GM12878 (cell line): ENCODE data around the gene UNC93A. TPM values are rescaled to one million over a fixed set of nuclear protein-coding genes. Genes with fewer than 3 reads are reported as not detected.
"Not testable (repeated sequence)": the region's sequence is repeated elsewhere in the genome, so short reads cannot be mapped to it uniquely, and the experiment has no call there.

Experiments
- ATAC-seq: fragments of 200-7000 bp; cut with Tn5 transposase; 3 replicates; pipeline ENCODE4 v1.9.1; 2020; ENCODE audit warnings: mild to moderate bottlenecking, moderate library complexity
- BruUV-seq: library from RNA; stranded (reverse); fragments of 400-500 nt; replicated peaks from 2 replicates; lab custom pipeline; 2021; lab: Mats Ljungman, UMichigan
- CTCF ChIA-PET: fragments of 300-600 bp; sonication (Branson Sonifier 250); formaldehyde crosslinking; extraction: SDS; loops from one replicate; lab custom pipeline; 2021; ENCODE audit warnings: inconsistent platforms; lab: Yijun Ruan, JAX
- POLR2A ChIA-PET: fragments of 350-600 bp; formaldehyde crosslinking; extraction: SDS; loops from one replicate; lab custom pipeline; 2021; ENCODE audit warnings: inconsistent platforms; lab: Charles Lee
- RAD21 ChIA-PET: fragments of 300-600 bp; sonication (Branson Sonifier 250); formaldehyde crosslinking; loops from one replicate; lab custom pipeline; 2023; ENCODE audit warnings: antibody characterized with exemption; ENCODE audit not compliant: unreplicated experiment; lab: Charles Lee
- SMC1A ChIA-PET: fragments of 300-600 bp; sonication (Branson Sonifier 250); formaldehyde crosslinking; loops from one replicate; lab custom pipeline; 2023; ENCODE audit not compliant: unreplicated experiment, uncharacterized antibody; lab: Charles Lee
- DNase-seq: peaks from one replicate; pipeline ENCODE4 v3.0.0-alpha.2; 2011; ENCODE audit warnings: low read depth, low spot score
- FAIRE-seq: peaks from 3 replicates; lab custom pipeline; 2011; peaks lifted over from hg19 to GRCh38; lab: Jason Lieb, UNC
- H2AFZ ChIP-seq: 2 replicates; pipeline ENCODE4 v1.6.0; 2011; ENCODE audit warnings: low read depth, low read length, control low read depth; ENCODE audit not compliant: control insufficient read depth
- H3K27ac ChIP-seq: 2 replicates; pipeline ENCODE4 v1.5.1; 2011; ENCODE audit warnings: control low read depth; ENCODE audit not compliant: control insufficient read depth, insufficient read depth
- H3K27me3 ChIP-seq, 2 experiments: replicated peaks in 1 of 2; 2 replicates each; pipeline versions ENCODE4 v1.6.0 to v1.6.1; 2011; ENCODE audit warnings: low read length in 1 of 2; ENCODE audit not compliant: control insufficient read depth in 2 of 2, insufficient read depth in 2 of 2
- H3K36me3 ChIP-seq, 2 experiments: 2 replicates each; pipeline ENCODE4 v1.5.1; 2011; ENCODE audit warnings: low read length in 1 of 2; ENCODE audit not compliant: control insufficient read depth in 2 of 2, insufficient read depth in 2 of 2
- H3K4me1 ChIP-seq: 2 replicates; pipeline ENCODE4 v1.6.1; 2011; ENCODE audit warnings: mild to moderate bottlenecking, low read length, moderate library complexity, mixed read lengths; ENCODE audit not compliant: control insufficient read depth, insufficient read depth
- H3K4me2 ChIP-seq: 2 replicates; pipeline ENCODE4 v1.6.0; 2011; ENCODE audit warnings: control low read depth; ENCODE audit not compliant: control insufficient read depth, insufficient read depth
- H3K4me3 ChIP-seq: fragments of 200-600 bp; sonication (generic); 2 replicates; pipeline ENCODE4 v1.5.1; 2016
- H3K79me2 ChIP-seq: 2 replicates; pipeline ENCODE4 v1.6.0; 2011; ENCODE audit warnings: low read length; ENCODE audit not compliant: control insufficient read depth, insufficient read depth
- H3K9ac ChIP-seq: 2 replicates; pipeline ENCODE4 v1.8.0; 2011; ENCODE audit warnings: low read length, control low read depth, mixed read lengths; ENCODE audit not compliant: control insufficient read depth, insufficient read depth
- H3K9me3 ChIP-seq: replicated peaks from 3 replicates; pipeline ENCODE4 v1.5.1; 2011; ENCODE audit warnings: mild to moderate bottlenecking, low read length; ENCODE audit not compliant: control insufficient read depth, insufficient read depth
- H4K20me1 ChIP-seq: 2 replicates; pipeline ENCODE4 v1.6.0; 2011; ENCODE audit not compliant: control insufficient read depth, insufficient read depth
- CREB1 ChIP-seq: IDR thresholded peaks from 2 replicates; pipeline ENCODE4 v1.6.1; 2012; ENCODE audit warnings: low read depth, mild to moderate bottlenecking, inconsistent platforms
- IKZF1 ChIP-seq: fragments of 450-650 bp; conservative IDR thresholded peaks from 2 replicates; pipeline ENCODE4 v1.6.1; 2017; ENCODE audit warnings: antibody characterized with exemption, mild to moderate bottlenecking
- IKZF2 ChIP-seq, 2 experiments: fragments of 450-650 bp; IDR thresholded peaks; 2 replicates each; pipeline ENCODE4 v1.6.1; 2017; ENCODE audit warnings: mild to moderate bottlenecking in 2 of 2, moderate library complexity in 2 of 2
- NFIC ChIP-seq: IDR thresholded peaks from 2 replicates; pipeline ENCODE4 v1.6.1; 2012; ENCODE audit warnings: low read depth, mild to moderate bottlenecking, inconsistent platforms, low read length, moderate library complexity
- NFYA ChIP-seq: IDR thresholded peaks from 2 replicates; pipeline ENCODE4 v1.6.1; 2011; ENCODE audit warnings: low read depth, mild to moderate bottlenecking, low read length, improper control_type of control experiment, borderline replicate concordance
- NR2C1 ChIP-seq: fragments of 450-650 bp; IDR thresholded peaks from 2 replicates; pipeline ENCODE4 v1.6.1; 2017; ENCODE audit warnings: antibody characterized with exemption, mild to moderate bottlenecking, moderate library complexity
- SUPT20H ChIP-seq: IDR thresholded peaks from 2 replicates; pipeline ENCODE4 v1.6.1; 2011; ENCODE audit warnings: low read depth, mild to moderate bottlenecking, low read length, moderate library complexity, borderline replicate concordance; ENCODE audit not compliant: control insufficient read depth
- TBL1XR1 ChIP-seq: IDR thresholded peaks from 2 replicates; pipeline ENCODE4 v1.6.1; 2012; ENCODE audit warnings: low read depth, low read length, improper control_type of control experiment
- TCF3 ChIP-seq: IDR thresholded peaks from 2 replicates; pipeline ENCODE4 v1.6.1; 2012; ENCODE audit warnings: low read depth, mild to moderate bottlenecking, low read length, borderline replicate concordance; ENCODE audit not compliant: insufficient read depth
- WGBS: methylation state at CpG from one replicate; pipeline ENCODE4 v1.1.6; 2016; ENCODE audit warnings: low lambda C conversion rate; ENCODE audit not compliant: insufficient replicate concordance, insufficient coverage; ENCODE audit errors: missing lambda C conversion rate; 5-methylcytosine and 5-hydroxymethylcytosine counted together
- in situ Hi-C: fragments of 300-500 bp; cut with MboI; formaldehyde crosslinking; loops from 9 replicates; pipeline ENCODE4 v1.14.3; 2018; ENCODE audit warnings: mixed read lengths
- intact Hi-C: fragments of 100-400 bp; cut with micrococcal nuclease; formaldehyde crosslinking; loops from one replicate; pipeline ENCODE4 v1.14.2; 2022; ENCODE audit not compliant: unreplicated experiment
- polyA plus RNA-seq, 11 experiments: library from polyadenylated mRNA; depleted of rRNA in 4 of 11; unstranded in 6 of 11; stranded (reverse) in 5 of 11; fragments of >200 nt; fragmentation: Nextera tagmentation in 4 of 11; fragmentation: Illumina TruSeq in 1 of 11; extraction: Ambion mirVana in 4 of 11; extraction: Trizol in 1 of 11; gene quantifications; 1 replicate in 1 of 11; 2 replicates in 10 of 11; pipeline versions ENCODE4 v1.2.1 to v1.2.3, GENCODE V29; 2011 to 2016; ENCODE audit warnings: inconsistent platforms in 2 of 11, missing spikeins in 2 of 11, low read depth in 1 of 11
- total RNA-seq, 4 experiments: library from RNA; depleted of rRNA in 3 of 4; stranded (reverse); fragments of >200 nt in 3 of 4; fragmentation: Illumina TruSeq in 1 of 4; extraction: Trizol in 1 of 4; gene quantifications; 2 replicates each; pipeline versions ENCODE4 v1.2.1 to v1.2.3, GENCODE V29; 2013 to 2021
- TF ChIP-seq, protein P1 (sequence below): fragments of 450-650 bp; formaldehyde crosslinking; IDR thresholded peaks from 2 replicates; pipeline ENCODE4 v1.5.0; 2022; ENCODE audit warnings: mild to moderate bottlenecking, missing genetic modification characterization
- TF ChIP-seq, protein P2 (sequence below): fragments of 450-650 bp; IDR thresholded peaks from 2 replicates; pipeline ENCODE4 v1.6.1; 2014; ENCODE audit warnings: mild to moderate bottlenecking

Gene UNC93A
- total and polyA plus RNA-seq, 10 of the 15 experiments (the other 5 are each of a cell fraction or from before 2014, with no cell fraction given) = 0.37 TPM; not detected in 9

DNA sequence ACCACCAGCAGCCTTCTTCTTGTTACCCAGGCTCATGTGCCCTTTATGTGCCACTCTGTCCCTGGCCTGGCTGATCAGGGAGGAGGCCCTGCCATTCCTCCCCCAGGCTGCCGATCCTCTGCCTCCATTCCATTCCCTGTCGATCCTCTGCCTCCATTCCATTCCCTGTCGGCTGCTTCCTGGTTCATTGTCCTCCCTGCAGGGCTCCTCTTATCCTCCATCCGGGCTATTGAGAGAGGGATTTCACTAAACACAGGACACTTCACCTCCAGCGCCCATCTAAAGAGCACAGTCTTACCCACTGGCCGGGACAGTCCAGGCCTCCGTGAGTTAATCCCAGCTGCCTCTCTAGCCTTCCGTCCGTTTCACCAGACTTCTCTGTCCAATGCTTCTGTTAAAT is 26.1 kb downstream of the UNC93A start:
- Histone ChIP-seq H3K79me2 (no peaks in the 10 kb centered on the region), H2AFZ (no peak overlapping the region), H3K9ac (no peak overlapping the region), H3K4me1 (no peaks in the 10 kb centered on the region), H4K20me1 (no peaks in the 10 kb centered on the region), H3K27me3 (no peaks in the 10 kb centered on the region; a peak in 2 of 4 replicates), H3K27ac (no peak overlapping the region), H3K4me2 (no peak overlapping the region), H3K4me3 (no peak overlapping the region), H3K36me3 (no peaks in the 10 kb centered on the region), H3K9me3 (no peaks in the 10 kb centered on the region)
- ChIA-PET CTCF (no interaction called here), POLR2A (no interaction called here), SMC1A (no interaction called here), RAD21 (no interaction called here)
- in situ Hi-C loops (no loop called here), intact Hi-C loops (no loop called here)
- ATAC-seq (no peak), FAIRE-seq (no peak), DNase-seq (no peak)
- no TSS peak for BruUV-seq
- TF ChIP-seq NFYA = no peak
- TF ChIP-seq, protein P1, sequence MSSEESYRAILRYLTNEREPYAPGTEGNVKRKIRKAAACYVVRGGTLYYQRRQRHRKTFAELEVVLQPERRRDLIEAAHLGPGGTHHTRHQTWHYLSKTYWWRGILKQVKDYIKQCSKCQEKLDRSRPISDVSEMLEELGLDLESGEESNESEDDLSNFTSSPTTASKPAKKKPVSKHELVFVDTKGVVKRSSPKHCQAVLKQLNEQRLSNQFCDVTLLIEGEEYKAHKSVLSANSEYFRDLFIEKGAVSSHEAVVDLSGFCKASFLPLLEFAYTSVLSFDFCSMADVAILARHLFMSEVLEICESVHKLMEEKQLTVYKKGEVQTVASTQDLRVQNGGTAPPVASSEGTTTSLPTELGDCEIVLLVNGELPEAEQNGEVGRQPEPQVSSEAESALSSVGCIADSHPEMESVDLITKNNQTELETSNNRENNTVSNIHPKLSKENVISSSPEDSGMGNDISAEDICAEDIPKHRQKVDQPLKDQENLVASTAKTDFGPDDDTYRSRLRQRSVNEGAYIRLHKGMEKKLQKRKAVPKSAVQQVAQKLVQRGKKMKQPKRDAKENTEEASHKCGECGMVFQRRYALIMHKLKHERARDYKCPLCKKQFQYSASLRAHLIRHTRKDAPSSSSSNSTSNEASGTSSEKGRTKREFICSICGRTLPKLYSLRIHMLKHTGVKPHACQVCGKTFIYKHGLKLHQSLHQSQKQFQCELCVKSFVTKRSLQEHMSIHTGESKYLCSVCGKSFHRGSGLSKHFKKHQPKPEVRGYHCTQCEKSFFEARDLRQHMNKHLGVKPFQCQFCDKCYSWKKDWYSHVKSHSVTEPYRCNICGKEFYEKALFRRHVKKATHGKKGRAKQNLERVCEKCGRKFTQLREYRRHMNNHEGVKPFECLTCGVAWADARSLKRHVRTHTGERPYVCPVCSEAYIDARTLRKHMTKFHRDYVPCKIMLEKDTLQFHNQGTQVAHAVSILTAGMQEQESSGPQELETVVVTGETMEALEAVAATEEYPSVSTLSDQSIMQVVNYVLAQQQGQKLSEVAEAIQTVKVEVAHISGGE (CRISPR knock-in tag) = no peak
- TF ChIP-seq NFIC = no peak
- TF ChIP-seq, protein P2, sequence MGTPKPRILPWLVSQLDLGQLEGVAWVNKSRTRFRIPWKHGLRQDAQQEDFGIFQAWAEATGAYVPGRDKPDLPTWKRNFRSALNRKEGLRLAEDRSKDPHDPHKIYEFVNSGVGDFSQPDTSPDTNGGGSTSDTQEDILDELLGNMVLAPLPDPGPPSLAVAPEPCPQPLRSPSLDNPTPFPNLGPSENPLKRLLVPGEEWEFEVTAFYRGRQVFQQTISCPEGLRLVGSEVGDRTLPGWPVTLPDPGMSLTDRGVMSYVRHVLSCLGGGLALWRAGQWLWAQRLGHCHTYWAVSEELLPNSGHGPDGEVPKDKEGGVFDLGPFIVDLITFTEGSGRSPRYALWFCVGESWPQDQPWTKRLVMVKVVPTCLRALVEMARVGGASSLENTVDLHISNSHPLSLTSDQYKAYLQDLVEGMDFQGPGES = no peak
- no peak for TF ChIP-seq IKZF2 (IDR thresholded peaks at IDR 0.05)
- TF ChIP-seq TBL1XR1 = no peak
- TF ChIP-seq TCF3 = no peak
- no peak for TF ChIP-seq IKZF1
- TF ChIP-seq SUPT20H = no peak
- no peak for TF ChIP-seq CREB1
- TF ChIP-seq NR2C1 = no peak
- WGBS = 41% methylated on average over 9 of the region's 9 CpGs

DNA sequence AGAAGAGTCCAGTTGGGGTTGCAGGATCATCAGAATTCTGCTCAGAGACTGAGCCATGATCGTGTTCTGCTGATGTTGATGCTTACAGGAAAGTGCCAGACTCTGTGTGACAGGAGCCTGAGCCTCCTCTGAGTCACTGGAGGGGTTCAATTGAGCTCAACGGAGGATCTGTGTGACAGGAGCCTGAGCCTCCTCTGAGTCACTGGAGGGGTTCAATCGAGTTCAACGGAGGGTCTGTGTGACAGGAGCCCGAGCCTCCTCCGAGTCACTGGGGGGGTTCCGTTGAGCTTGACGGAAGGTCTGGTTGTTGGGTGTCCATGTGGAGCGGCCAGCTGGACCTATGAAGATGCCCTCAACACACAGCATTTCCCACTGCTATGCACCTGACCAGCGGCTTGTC is 27.2 kb downstream of the UNC93A start:
- H3K27me3 ChIP-seq, FAIRE-seq, H3K9me3 ChIP-seq, H2AFZ ChIP-seq, ATAC-seq, DNase-seq, in situ Hi-C loops, H3K9ac ChIP-seq, H4K20me1 ChIP-seq, CTCF ChIA-PET, SMC1A ChIA-PET, H3K79me2 ChIP-seq, RAD21 ChIA-PET, H3K4me3 ChIP-seq, H3K4me1 ChIP-seq, POLR2A ChIA-PET, intact Hi-C loops, H3K36me3 ChIP-seq, H3K4me2 ChIP-seq, BruUV-seq, H3K27ac ChIP-seq: not testable (repeated sequence)
- 27% methylated on average over 10 of the region's 10 CpGs for WGBS
